Liver (tissue), 3 donors: ENCODE measurements around the gene GABRG2.

Experiments
- GABPA ChIP-seq, 2 donors: IDR thresholded peaks in 1 of 2; conservative IDR thresholded peaks in 1 of 2; 2 replicates each; pipeline ENCODE4 v1.6.1; 2016; ENCODE audit warnings: antibody characterized with exemption in 2 of 2, mild to moderate bottlenecking in 1 of 2, moderate library complexity in 1 of 2
- HNF4A ChIP-seq, 2 donors: conservative IDR thresholded peaks; 2 replicates each; pipeline ENCODE4 v1.6.1; 2016; ENCODE audit warnings: antibody characterized with exemption in 2 of 2, mild to moderate bottlenecking in 2 of 2
- JUND ChIP-seq, 2 donors: IDR thresholded peaks; 2 replicates each; pipeline ENCODE4 v1.6.1; 2016; ENCODE audit warnings: antibody characterized with exemption in 2 of 2
- NR2F2 ChIP-seq: IDR thresholded peaks from 2 replicates; pipeline ENCODE4 v1.6.1; 2016; ENCODE audit warnings: antibody characterized with exemption
- RAD21 ChIP-seq, 2 donors: IDR thresholded peaks; 2 replicates each; pipeline ENCODE4 v1.6.1; 2016; ENCODE audit warnings: antibody characterized with exemption in 2 of 2, mild to moderate bottlenecking in 2 of 2
- TAF1 ChIP-seq: conservative IDR thresholded peaks from 2 replicates; pipeline ENCODE4 v1.6.1; 2016; ENCODE audit warnings: antibody characterized with exemption, mild to moderate bottlenecking
- YY1 ChIP-seq: IDR thresholded peaks from 2 replicates; pipeline ENCODE4 v1.6.1; 2016; ENCODE audit warnings: antibody characterized with exemption, mild to moderate bottlenecking
- TF ChIP-seq, protein P1 (sequence below): fragments of 150-350 bp; IDR thresholded peaks from 2 replicates; pipeline ENCODE4 v1.5.1; 2017; ENCODE audit warnings: improper control_type of control experiment, low read depth, low read length; ENCODE audit not compliant: missing input control
- TF ChIP-seq, protein P2 (sequence below): IDR thresholded peaks from 2 replicates; pipeline ENCODE4 v1.6.1; 2016; ENCODE audit warnings: antibody characterized with exemption
- TF ChIP-seq, protein P3 (sequence below): IDR thresholded peaks from 2 replicates; pipeline ENCODE4 v1.6.1; 2016; ENCODE audit warnings: antibody characterized with exemption, mild to moderate bottlenecking
- donor health status: healthy.
- donor health status: healthy.

DNA sequence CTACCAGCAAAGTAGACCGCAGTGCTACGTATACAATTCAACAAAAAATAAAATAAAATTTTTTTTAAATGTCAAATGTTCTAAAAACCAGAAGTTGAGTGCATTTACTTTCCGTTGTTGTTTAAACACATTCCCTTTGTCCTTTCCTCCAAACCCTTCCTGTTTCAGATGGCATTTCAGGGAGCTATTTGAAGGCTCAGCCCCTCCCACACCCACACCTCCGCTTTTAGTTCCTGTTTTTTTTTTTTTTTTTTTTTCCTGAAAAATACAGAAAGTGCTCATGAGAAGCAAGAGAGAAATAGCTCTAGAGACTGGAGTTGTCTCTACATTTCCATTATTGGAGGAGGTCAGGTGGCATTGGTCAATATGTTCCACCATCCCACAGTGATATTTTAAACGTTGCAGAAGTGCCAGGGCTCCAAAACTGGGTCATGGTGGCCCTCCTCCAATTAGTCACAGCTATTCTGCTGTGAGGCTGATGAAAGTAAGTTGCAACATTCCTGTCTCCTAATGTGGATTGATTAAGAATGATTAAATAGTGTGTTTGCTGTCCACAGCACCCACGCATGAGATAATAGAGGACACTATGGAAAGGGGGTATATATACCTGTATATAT lies 106.9 kb downstream of the GABRG2 start:
- TF ChIP-seq, protein P1, sequence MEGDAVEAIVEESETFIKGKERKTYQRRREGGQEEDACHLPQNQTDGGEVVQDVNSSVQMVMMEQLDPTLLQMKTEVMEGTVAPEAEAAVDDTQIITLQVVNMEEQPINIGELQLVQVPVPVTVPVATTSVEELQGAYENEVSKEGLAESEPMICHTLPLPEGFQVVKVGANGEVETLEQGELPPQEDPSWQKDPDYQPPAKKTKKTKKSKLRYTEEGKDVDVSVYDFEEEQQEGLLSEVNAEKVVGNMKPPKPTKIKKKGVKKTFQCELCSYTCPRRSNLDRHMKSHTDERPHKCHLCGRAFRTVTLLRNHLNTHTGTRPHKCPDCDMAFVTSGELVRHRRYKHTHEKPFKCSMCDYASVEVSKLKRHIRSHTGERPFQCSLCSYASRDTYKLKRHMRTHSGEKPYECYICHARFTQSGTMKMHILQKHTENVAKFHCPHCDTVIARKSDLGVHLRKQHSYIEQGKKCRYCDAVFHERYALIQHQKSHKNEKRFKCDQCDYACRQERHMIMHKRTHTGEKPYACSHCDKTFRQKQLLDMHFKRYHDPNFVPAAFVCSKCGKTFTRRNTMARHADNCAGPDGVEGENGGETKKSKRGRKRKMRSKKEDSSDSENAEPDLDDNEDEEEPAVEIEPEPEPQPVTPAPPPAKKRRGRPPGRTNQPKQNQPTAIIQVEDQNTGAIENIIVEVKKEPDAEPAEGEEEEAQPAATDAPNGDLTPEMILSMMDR: no peak
- no peak for TF ChIP-seq TAF1
- TF ChIP-seq, protein P2, sequence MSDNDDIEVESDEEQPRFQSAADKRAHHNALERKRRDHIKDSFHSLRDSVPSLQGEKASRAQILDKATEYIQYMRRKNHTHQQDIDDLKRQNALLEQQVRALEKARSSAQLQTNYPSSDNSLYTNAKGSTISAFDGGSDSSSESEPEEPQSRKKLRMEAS: no peak
- TF ChIP-seq, protein P3, sequence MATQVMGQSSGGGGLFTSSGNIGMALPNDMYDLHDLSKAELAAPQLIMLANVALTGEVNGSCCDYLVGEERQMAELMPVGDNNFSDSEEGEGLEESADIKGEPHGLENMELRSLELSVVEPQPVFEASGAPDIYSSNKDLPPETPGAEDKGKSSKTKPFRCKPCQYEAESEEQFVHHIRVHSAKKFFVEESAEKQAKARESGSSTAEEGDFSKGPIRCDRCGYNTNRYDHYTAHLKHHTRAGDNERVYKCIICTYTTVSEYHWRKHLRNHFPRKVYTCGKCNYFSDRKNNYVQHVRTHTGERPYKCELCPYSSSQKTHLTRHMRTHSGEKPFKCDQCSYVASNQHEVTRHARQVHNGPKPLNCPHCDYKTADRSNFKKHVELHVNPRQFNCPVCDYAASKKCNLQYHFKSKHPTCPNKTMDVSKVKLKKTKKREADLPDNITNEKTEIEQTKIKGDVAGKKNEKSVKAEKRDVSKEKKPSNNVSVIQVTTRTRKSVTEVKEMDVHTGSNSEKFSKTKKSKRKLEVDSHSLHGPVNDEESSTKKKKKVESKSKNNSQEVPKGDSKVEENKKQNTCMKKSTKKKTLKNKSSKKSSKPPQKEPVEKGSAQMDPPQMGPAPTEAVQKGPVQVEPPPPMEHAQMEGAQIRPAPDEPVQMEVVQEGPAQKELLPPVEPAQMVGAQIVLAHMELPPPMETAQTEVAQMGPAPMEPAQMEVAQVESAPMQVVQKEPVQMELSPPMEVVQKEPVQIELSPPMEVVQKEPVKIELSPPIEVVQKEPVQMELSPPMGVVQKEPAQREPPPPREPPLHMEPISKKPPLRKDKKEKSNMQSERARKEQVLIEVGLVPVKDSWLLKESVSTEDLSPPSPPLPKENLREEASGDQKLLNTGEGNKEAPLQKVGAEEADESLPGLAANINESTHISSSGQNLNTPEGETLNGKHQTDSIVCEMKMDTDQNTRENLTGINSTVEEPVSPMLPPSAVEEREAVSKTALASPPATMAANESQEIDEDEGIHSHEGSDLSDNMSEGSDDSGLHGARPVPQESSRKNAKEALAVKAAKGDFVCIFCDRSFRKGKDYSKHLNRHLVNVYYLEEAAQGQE: no peak
- no peak for TF ChIP-seq NR2F2
- TF ChIP-seq RAD21 (IDR thresholded peaks at IDR 0.05): no peak
- TF ChIP-seq GABPA (IDR thresholded peaks at IDR 0.05 in 1 of 2, conservative IDR thresholded peaks at IDR 0.05 in 1 of 2): no peak
- TF ChIP-seq HNF4A (conservative IDR thresholded peaks at IDR 0.05): no peak
- no peak for TF ChIP-seq YY1
- no peak for TF ChIP-seq JUND (IDR thresholded peaks at IDR 0.05)
